NK-92 (cell line): ENCODE results near the gene KATNB1.
"Not testable (repeated sequence)": the region's sequence is repeated elsewhere in the genome, so short reads cannot be mapped to it uniquely, and the experiment has no call there.

ENCODE experiments used
- DNase-seq: peaks from one replicate; lab custom pipeline; 2025; ENCODE audit not compliant: unreplicated experiment; lab: John Stamatoyannopoulos, UW

The KATNB1 gene

DNA sequence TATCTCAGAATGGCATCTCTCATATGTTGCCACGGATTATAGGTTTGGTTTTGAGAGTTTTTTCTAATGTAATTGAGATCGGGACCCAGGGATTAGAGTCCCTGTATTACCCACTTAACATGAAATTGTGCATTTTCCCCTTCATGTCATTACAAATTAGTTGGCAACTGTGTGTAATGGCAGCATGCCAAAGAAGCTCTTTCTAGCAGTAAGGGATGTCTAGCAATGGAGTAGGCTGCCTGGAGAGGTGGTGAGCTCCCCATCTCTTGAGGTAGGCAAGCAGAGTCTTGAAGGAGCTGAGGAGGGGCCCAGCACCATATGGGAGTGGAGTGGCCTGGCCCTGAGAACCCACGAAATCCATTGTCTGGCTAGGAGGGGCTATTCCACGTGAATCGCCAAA lies 10.0 kb upstream of the KATNB1 start:
- no peak for DNase-seq

GRCh38 chr16:57725976-57726375 lies 9.6 kb upstream of the KATNB1 start:
- no peak for DNase-seq

DNA sequence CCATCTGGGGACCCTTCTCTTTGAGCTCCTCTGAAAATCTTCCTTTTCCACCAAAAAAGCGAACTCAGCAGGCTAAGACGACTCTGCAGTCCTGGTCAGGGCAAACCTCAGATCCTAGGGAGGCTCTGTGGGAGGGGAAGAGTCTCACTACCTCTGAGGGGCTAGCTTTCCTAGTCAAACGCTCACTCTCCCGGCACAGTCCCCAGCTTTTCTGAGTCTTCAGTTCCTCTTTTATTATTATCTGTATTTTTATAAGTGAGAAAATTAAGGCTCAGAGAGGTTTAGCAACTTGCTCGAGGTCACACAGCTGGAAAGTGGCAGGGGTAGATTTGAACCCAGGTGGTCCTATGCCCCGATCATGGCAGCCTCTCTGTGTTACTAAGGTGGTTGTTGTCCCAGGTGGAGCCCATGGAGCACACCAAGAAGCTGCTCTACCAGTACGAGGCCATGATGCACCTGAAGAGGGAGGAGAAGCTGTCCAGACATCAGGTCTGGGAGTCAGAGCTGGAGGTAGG lies 9.1 kb upstream of the KATNB1 start:
- no peak for DNase-seq

GRCh38 chr16:57727610-57728009 lies 8.0 kb upstream of the KATNB1 start:
- no peak for DNase-seq

DNA sequence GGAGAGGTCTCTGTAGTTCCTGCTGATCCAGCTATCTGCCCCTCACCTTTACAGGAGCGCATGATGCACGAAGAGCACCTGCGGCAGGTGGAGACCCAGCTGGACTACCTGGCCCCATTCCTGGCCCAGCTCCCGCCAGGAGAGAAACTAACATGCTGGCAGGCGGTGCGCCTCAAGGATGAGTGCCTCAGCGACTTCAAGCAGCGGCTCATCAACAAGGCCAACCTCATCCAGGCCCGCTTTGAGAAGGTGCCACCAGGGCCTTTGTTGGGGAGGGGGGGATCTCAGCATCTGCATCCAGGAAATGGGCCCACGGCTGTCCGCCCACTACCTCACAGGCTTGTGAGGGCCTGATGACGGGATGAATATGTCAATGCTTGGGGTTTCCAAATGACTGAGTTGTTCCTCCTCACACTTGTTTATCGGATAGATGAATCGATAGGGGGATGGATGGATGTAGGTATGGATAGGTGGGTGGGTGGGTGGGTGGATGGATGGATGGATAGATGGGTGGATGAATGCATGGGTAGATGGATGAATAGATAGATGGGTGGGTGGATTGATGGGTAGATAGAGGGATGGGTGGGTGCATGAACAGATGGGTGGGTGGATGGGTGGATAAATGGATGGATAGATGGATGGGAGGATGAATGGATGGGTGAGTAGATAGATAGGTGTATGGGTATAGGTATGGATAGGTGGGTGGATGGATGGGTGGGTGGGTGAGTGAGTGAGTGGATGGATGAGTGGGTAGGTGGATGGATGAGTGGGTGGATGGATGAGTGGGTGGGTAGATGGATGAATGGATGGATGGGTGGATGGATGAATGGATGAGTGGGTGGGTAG lies 7.0 kb upstream of the KATNB1 start:
- no peak for DNase-seq

- no peak for DNase-seq
Measured at GRCh38 chr16:57729182-57729484, 6.4 kb upstream of the KATNB1 start.

DNA sequence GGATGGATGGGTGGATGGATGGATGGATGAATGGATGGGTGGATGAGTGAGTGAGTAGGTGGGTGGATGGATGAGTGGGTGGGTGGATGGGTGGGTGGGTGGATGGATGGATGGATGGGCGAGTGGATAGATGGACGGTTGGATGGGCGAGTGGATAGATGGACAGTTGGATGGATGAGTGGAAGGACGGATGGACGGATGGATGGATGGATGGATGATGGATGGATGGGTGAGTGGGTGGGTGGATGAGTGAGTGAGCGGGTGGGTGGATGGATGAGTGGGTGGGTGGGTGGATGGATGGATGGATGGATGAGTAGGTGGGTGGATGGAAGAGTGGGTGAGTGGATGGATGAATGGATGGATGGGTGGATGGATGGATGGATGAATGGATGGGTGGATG lies 5.7 kb upstream of the KATNB1 start:
- DNase-seq, result not testable (repeated sequence)

DNA sequence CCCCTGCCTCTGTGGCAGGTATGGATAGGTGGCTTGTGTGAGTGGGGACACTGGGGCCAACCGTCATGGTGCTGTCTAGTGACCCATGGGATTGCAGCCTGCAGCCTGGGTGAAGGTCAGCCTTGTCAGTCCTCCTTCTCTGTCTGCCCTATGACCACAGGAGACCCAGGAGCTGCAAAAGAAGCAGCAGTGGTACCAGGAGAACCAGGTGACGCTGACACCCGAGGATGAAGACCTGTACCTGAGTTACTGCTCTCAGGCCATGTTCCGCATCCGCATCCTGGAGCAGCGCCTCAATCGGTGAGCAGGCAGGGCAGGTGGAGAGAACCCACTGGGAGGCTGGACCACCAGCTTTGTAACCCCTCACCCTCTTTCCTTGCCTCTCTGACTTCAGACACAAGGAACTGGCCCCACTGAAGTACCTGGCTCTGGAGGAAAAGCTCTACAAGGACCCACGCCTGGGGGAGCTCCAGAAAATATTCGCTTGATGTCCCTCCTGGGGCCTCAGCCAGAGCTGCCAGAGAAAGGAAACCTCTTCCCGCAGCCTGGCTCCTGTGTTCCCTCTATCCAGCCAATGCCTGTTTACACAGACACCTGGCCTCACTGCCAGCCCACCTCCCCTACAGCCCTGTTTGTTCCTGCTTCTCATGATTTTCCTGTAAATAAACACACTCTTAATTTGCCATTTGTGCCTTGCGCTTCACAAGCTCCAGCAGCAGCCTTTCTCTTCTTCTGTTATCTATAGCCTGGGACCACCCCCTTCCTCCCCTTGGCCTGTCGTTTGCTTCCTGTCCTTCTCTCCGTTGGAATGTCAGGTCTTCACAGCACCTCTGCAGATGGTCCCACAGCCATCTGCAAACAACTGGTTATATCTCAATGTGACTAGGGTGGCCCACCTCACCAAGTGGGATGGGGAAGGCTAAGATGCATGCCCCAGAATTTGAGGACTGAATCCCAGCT lies 4.5 kb upstream of the KATNB1 start:
- no peak for DNase-seq

- DNase-seq, result no peak
Measured at GRCh38 chr16:57732037-57732436, 3.5 kb upstream of the KATNB1 start.

GRCh38 chr16:57732714-57733113 lies 2.9 kb upstream of the KATNB1 start:
- no peak for DNase-seq

- DNase-seq, result no peak
Measured at GRCh38 chr16:57734308-57734924, 1.2 kb upstream of the KATNB1 start.

GRCh38 chr16:57734925-57735754 lies 430 bp upstream of the KATNB1 start:
- peak; percentile 85 for DNase-seq

DNA sequence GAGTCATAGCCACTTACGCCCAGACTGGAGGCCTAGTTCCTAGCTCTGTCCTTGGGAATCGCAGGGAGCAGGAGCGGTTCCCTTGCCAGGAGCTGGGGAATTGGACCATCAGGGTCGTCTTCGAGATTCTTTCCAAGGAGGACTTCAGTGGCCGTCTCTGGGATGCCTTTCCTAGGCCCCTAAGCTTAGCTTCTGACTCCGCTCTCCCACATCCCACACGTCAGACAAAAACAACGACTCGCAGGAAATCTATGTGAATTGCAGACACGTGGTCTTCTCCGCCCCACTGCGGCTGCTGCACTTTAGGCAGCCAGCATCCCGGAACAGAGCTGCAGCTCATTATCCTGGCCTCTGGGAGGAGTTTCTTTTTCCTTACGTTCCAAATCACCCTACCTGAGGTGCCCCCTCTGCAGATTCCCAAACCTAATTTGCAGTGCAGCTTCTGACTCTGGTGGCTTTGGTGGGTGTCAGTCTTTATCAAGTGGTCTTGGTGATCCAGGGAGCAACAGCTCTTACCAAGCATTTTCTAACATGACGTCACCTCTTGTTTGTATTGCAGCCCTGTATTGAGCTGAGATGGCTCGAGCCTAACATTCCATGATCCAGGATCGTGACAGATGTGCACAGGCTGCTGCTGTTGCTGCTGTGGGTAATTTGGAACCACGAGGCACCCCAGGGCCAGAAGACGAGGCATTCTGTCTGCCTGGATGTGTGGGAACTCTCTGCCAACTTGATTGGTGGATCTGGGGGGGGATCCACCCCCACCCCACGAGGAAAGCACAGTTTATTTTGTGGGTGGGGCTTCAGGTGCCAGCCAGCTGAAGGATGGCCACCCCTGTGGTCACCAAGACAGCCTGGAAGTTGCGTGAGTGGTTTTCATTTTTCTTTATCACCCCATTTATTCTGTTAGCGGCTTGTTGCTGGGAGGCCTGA lies 1.1 kb downstream of the KATNB1 start:
- no peak for DNase-seq

DNA sequence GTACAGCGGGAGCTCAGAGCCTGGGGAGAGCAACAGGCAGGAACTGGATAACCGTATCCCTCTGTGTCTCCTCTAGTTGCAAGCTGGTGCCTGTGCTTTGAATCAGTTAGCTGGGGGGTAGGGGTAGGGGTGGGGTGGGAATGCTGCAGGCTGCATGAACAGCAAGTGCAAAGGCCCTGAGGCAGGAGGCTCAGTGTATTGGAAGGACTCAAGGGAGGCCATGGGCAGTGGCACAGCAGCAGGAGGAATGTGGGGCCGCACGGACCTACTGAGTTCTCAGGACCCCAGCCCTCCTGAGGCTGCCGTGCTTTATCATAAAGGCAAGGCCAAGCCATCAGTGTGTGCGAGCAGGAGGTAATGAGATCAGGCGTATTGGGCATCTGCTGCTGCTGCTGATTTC lies 3.3 kb downstream of the KATNB1 start:
- no peak for DNase-seq

DNA sequence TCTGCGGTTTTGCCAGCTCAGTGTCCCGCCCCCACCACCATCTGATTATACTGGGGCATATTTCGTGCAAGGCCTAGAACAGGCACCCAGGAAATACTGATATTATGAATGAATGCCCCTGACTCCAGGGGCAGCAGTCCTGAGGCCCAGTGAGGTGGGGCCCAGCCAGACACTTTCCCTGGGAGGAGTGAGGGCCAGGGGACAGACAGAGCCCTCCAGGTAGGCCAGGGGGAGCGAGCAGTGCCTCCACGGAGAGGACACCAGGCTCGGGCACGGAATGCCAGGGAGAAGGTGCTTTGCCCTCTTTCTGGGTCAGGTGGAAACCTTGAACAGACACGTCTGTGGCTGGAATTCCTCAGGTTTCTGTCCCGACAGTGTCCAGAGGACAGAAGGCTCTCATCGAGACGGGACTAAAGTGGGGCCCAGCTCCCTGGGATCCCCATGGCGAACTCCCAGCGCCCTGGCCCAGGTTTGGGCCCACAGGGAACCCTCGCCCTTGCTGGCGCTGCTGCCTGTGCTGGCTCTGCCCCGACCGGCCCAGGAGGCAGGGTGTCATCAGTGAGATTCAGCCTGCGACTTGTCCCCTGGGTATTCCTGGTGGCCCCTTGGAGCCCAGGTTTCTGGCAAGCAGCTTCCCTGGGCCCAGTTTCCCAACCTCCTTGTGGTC lies 4.3 kb downstream of the KATNB1 start:
- DNase-seq, result no peak

DNA sequence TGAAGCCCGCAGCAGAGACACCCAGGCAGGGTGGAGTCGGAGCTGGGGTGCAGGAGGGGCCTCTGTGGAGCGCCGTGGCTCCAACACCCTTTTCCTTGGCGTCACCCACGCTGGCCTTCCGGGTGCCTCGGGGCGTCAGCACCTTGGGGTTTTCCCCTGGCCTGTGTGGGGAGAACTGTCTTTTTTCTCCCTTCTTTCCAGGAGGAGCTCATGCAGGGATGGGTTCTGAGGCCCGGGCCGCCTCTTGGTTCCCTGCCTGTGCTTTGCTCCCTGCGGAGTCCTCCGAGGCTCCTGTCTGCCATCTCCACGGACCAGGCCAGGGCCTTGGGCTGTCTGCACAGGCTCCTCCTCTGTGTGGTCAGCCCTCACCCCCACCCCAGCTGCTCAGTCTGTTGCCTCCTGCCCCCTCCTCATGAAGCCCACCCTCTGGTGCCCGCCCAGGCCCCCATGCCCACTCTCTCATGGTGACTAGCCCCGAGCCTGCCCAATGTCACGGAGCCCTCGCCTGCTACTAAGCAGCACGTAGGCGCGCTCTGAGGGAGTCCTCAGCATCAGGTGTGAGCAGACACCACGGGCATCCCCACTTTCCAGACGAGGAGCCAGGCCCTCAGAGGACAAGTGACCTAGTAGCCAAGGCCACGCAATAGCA lies 5.0 kb downstream of the KATNB1 start:
- no peak for DNase-seq

DNA sequence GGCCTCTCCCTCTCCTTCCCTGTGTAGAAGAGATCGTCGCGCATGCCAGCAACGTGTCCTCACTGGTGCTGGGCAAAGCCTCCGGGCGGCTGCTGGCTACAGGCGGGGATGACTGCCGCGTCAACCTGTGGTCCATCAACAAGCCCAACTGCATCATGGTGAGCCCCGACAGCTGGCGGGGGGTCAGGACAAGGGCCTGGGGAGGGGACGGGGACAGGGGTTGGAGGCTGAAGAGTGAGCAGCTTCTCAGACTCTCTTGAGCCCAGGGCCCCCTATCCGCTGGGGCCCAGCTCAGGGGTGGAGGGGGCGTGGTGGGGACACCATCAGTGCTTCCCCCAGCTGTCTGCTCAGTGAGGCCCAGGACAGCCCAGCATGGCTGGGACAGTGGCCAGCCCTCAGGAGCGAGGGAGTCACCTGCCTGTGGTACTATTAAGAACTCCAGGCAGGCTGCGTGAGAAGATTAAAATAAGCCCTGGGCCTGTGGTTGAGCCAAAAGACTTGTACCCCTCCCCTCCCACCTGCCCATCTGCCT lies 6.2 kb downstream of the KATNB1 start:
- no peak for DNase-seq

- no peak for DNase-seq
Measured at GRCh38 chr16:57742543-57742942, 7.0 kb downstream of the KATNB1 start.
